GM12878 (cell line): ENCODE data around the gene ARHGAP26. TPM values are rescaled to one million over a fixed set of nuclear protein-coding genes. Genes with fewer than 3 reads are reported as not detected.
"Not testable (repeated sequence)": the region's sequence is repeated elsewhere in the genome, so short reads cannot be mapped to it uniquely, and the experiment has no call there.

ENCODE experiments used
- ATAC-seq: fragments of 200-7000 bp; cut with Tn5 transposase; 3 replicates; pipeline ENCODE4 v1.9.1; 2020; ENCODE audit warnings: mild to moderate bottlenecking, moderate library complexity
- BruUV-seq: library from RNA; stranded (reverse); fragments of 400-500 nt; replicated peaks from 2 replicates; lab custom pipeline; 2021; lab: Mats Ljungman, UMichigan
- CTCF ChIA-PET: fragments of 300-600 bp; sonication (Branson Sonifier 250); formaldehyde crosslinking; extraction: SDS; loops from one replicate; lab custom pipeline; 2021; ENCODE audit warnings: inconsistent platforms; lab: Yijun Ruan, JAX
- POLR2A ChIA-PET: fragments of 350-600 bp; formaldehyde crosslinking; extraction: SDS; loops from one replicate; lab custom pipeline; 2021; ENCODE audit warnings: inconsistent platforms; lab: Charles Lee
- RAD21 ChIA-PET: fragments of 300-600 bp; sonication (Branson Sonifier 250); formaldehyde crosslinking; loops from one replicate; lab custom pipeline; 2023; ENCODE audit warnings: antibody characterized with exemption; ENCODE audit not compliant: unreplicated experiment; lab: Charles Lee
- SMC1A ChIA-PET: fragments of 300-600 bp; sonication (Branson Sonifier 250); formaldehyde crosslinking; loops from one replicate; lab custom pipeline; 2023; ENCODE audit not compliant: unreplicated experiment, uncharacterized antibody; lab: Charles Lee
- DNase-seq: peaks from one replicate; pipeline ENCODE4 v3.0.0-alpha.2; 2011; ENCODE audit warnings: low read depth, low spot score
- FAIRE-seq: peaks from 3 replicates; lab custom pipeline; 2011; peaks lifted over from hg19 to GRCh38; lab: Jason Lieb, UNC
- H2AFZ ChIP-seq: 2 replicates; pipeline ENCODE4 v1.6.0; 2011; ENCODE audit warnings: low read depth, low read length, control low read depth; ENCODE audit not compliant: control insufficient read depth
- H3K27ac ChIP-seq: 2 replicates; pipeline ENCODE4 v1.5.1; 2011; ENCODE audit warnings: control low read depth; ENCODE audit not compliant: control insufficient read depth, insufficient read depth
- H3K27me3 ChIP-seq, 2 experiments: replicated peaks in 1 of 2; 2 replicates each; pipeline versions ENCODE4 v1.6.0 to v1.6.1; 2011; ENCODE audit warnings: low read length in 1 of 2; ENCODE audit not compliant: control insufficient read depth in 2 of 2, insufficient read depth in 2 of 2
- H3K36me3 ChIP-seq, 2 experiments: 2 replicates each; pipeline ENCODE4 v1.5.1; 2011; ENCODE audit warnings: low read length in 1 of 2; ENCODE audit not compliant: control insufficient read depth in 2 of 2, insufficient read depth in 2 of 2
- H3K4me1 ChIP-seq: 2 replicates; pipeline ENCODE4 v1.6.1; 2011; ENCODE audit warnings: mild to moderate bottlenecking, low read length, moderate library complexity, mixed read lengths; ENCODE audit not compliant: control insufficient read depth, insufficient read depth
- H3K4me2 ChIP-seq: 2 replicates; pipeline ENCODE4 v1.6.0; 2011; ENCODE audit warnings: control low read depth; ENCODE audit not compliant: control insufficient read depth, insufficient read depth
- H3K4me3 ChIP-seq: fragments of 200-600 bp; sonication (generic); 2 replicates; pipeline ENCODE4 v1.5.1; 2016
- H3K79me2 ChIP-seq: 2 replicates; pipeline ENCODE4 v1.6.0; 2011; ENCODE audit warnings: low read length; ENCODE audit not compliant: control insufficient read depth, insufficient read depth
- H3K9ac ChIP-seq: 2 replicates; pipeline ENCODE4 v1.8.0; 2011; ENCODE audit warnings: low read length, control low read depth, mixed read lengths; ENCODE audit not compliant: control insufficient read depth, insufficient read depth
- H3K9me3 ChIP-seq: replicated peaks from 3 replicates; pipeline ENCODE4 v1.5.1; 2011; ENCODE audit warnings: mild to moderate bottlenecking, low read length; ENCODE audit not compliant: control insufficient read depth, insufficient read depth
- H4K20me1 ChIP-seq: 2 replicates; pipeline ENCODE4 v1.6.0; 2011; ENCODE audit not compliant: control insufficient read depth, insufficient read depth
- BMI1 ChIP-seq: fragments of 450-650 bp; IDR thresholded peaks from 2 replicates; pipeline ENCODE4 v1.6.1; 2016; ENCODE audit warnings: mild to moderate bottlenecking, moderate library complexity, borderline replicate concordance
- IKZF2 ChIP-seq, 2 experiments: fragments of 450-650 bp; IDR thresholded peaks; 2 replicates each; pipeline ENCODE4 v1.6.1; 2017; ENCODE audit warnings: mild to moderate bottlenecking in 2 of 2, moderate library complexity in 2 of 2
- JUNB ChIP-seq: IDR thresholded peaks from 2 replicates; pipeline ENCODE4 v1.6.1; 2016; ENCODE audit warnings: antibody characterized with exemption, mild to moderate bottlenecking
- MYC ChIP-seq: IDR thresholded peaks from 2 replicates; pipeline ENCODE4 v1.6.1; 2011; ENCODE audit warnings: mild to moderate bottlenecking, low read length, moderate library complexity, inconsistent platforms; ENCODE audit not compliant: insufficient read depth, insufficient replicate concordance, insufficient read length, severe bottlenecking
- POU2F2 ChIP-seq: IDR thresholded peaks from 3 replicates; pipeline ENCODE4 v1.6.1; 2011; ENCODE audit warnings: low read depth, mild to moderate bottlenecking, low read length, borderline replicate concordance
- RB1 ChIP-seq: fragments of 450-650 bp; formaldehyde crosslinking; IDR thresholded peaks from 2 replicates; pipeline ENCODE4 v1.6.1; 2017; ENCODE audit warnings: mild to moderate bottlenecking, borderline replicate concordance
- RUNX3 ChIP-seq: IDR thresholded peaks from 2 replicates; pipeline ENCODE4 v1.6.1; 2012; ENCODE audit warnings: low read length, inconsistent platforms
- SIX5 ChIP-seq: IDR thresholded peaks from 2 replicates; pipeline ENCODE4 v1.6.1; 2011; ENCODE audit warnings: mild to moderate bottlenecking, low read depth, low read length, moderate library complexity; ENCODE audit not compliant: severe bottlenecking
- SMARCA5 ChIP-seq: fragments of 450-650 bp; IDR thresholded peaks from 2 replicates; pipeline ENCODE4 v1.6.1; 2017; ENCODE audit warnings: mild to moderate bottlenecking
- SPI1 ChIP-seq: IDR thresholded peaks from 2 replicates; pipeline ENCODE4 v1.6.1; 2011; ENCODE audit warnings: low read depth, mild to moderate bottlenecking, low read length, moderate library complexity, borderline replicate concordance; ENCODE audit not compliant: insufficient read depth
- STAT3 ChIP-seq: IDR thresholded peaks from 2 replicates; pipeline ENCODE4 v1.6.1; 2011; ENCODE audit warnings: low read depth, low read length, improper control_type of control experiment
- TAF1 ChIP-seq: IDR thresholded peaks from 2 replicates; pipeline ENCODE4 v1.6.1; 2011; ENCODE audit warnings: mild to moderate bottlenecking, low read depth, low read length, borderline replicate concordance
- YY1 ChIP-seq: IDR thresholded peaks from 2 replicates; pipeline ENCODE4 v1.6.1; 2011; ENCODE audit warnings: low read depth, mild to moderate bottlenecking, low read length
- ZNF207 ChIP-seq: fragments of 450-650 bp; IDR thresholded peaks from 2 replicates; pipeline ENCODE4 v1.6.1; 2014; ENCODE audit warnings: antibody characterized with exemption, mild to moderate bottlenecking, borderline replicate concordance
- whole genome bisulfite sequencing: methylation state at CpG from one replicate; pipeline ENCODE4 v1.1.6; 2016; ENCODE audit warnings: low lambda C conversion rate; ENCODE audit not compliant: insufficient replicate concordance, insufficient coverage; ENCODE audit errors: missing lambda C conversion rate; 5-methylcytosine and 5-hydroxymethylcytosine counted together
- in situ Hi-C: fragments of 300-500 bp; cut with MboI; formaldehyde crosslinking; loops from 9 replicates; pipeline ENCODE4 v1.14.3; 2018; ENCODE audit warnings: mixed read lengths
- intact Hi-C: fragments of 100-400 bp; cut with micrococcal nuclease; formaldehyde crosslinking; loops from one replicate; pipeline ENCODE4 v1.14.2; 2022; ENCODE audit not compliant: unreplicated experiment
- polyA plus RNA-seq, 11 experiments: library from polyadenylated mRNA; depleted of rRNA in 4 of 11; unstranded in 6 of 11; stranded (reverse) in 5 of 11; fragments of >200 nt; fragmentation: Nextera tagmentation in 4 of 11; fragmentation: Illumina TruSeq in 1 of 11; extraction: Ambion mirVana in 4 of 11; extraction: Trizol in 1 of 11; gene quantifications; 1 replicate in 1 of 11; 2 replicates in 10 of 11; pipeline versions ENCODE4 v1.2.1 to v1.2.3, GENCODE V29; 2011 to 2016; ENCODE audit warnings: inconsistent platforms in 2 of 11, missing spikeins in 2 of 11, low read depth in 1 of 11
- total RNA-seq, 4 experiments: library from RNA; depleted of rRNA in 3 of 4; stranded (reverse); fragments of >200 nt in 3 of 4; fragmentation: Illumina TruSeq in 1 of 4; extraction: Trizol in 1 of 4; gene quantifications; 2 replicates each; pipeline versions ENCODE4 v1.2.1 to v1.2.3, GENCODE V29; 2013 to 2021
- TF ChIP-seq, protein P1 (sequence below): IDR thresholded peaks from 2 replicates; pipeline ENCODE4 v1.6.1; 2011; ENCODE audit warnings: low read depth, mild to moderate bottlenecking, low read length, moderate library complexity, borderline replicate concordance; ENCODE audit errors: extremely low read depth

Gene ARHGAP26
- total and polyA plus RNA-seq, 10 of the 15 experiments (the other 5 are each of a cell fraction or from before 2014, with no cell fraction given), result 9.4 to 41.5 (median 19.3) TPM

DNA sequence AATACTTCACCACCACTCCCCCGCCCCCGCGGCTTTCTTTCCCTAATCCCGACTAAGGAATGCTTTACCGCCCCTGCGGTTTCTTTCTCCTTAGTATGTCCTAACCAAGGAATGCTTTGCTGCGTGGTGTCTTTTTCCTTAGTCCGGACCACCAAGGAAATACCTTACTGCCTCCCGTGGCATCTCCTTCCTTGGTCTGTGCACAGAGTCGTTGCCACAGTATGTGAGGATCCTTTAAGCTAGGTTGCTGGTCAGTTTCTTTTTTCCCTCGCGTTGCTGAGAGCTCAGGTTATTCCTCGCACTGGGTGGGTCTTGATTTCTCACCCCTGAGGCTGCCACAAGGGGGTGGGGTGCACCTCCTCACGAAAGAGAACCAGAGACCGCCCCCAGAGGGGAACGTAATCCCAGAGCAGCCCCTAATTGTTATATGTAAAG, 323.9 kb downstream of the ARHGAP26 start (continued):
- no peak for TF ChIP-seq RB1
- TF ChIP-seq SMARCA5, result no peak
- TF ChIP-seq BMI1, result no peak
- peak in 1 of 2 experiments; percentile 53; a peak in 1 of 4 replicates for TF ChIP-seq IKZF2 (IDR thresholded peaks at IDR 0.05)
- TF ChIP-seq, protein P1, sequence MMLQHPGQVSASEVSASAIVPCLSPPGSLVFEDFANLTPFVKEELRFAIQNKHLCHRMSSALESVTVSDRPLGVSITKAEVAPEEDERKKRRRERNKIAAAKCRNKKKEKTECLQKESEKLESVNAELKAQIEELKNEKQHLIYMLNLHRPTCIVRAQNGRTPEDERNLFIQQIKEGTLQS, result no peak
- no peak for TF ChIP-seq TAF1
- no peak for TF ChIP-seq MYC
- TF ChIP-seq POU2F2, result no peak
- TF ChIP-seq ZNF207, result no peak
- TF ChIP-seq SPI1, result no peak
- TF ChIP-seq STAT3, result no peak
- no peak for TF ChIP-seq SIX5
- TF ChIP-seq YY1, result 0 out of 2 replicates have a peak, but pooled peaks have one; percentile 5
- peak; percentile 9; the same call in 1 of the 2 replicates for TF ChIP-seq RUNX3

DNA sequence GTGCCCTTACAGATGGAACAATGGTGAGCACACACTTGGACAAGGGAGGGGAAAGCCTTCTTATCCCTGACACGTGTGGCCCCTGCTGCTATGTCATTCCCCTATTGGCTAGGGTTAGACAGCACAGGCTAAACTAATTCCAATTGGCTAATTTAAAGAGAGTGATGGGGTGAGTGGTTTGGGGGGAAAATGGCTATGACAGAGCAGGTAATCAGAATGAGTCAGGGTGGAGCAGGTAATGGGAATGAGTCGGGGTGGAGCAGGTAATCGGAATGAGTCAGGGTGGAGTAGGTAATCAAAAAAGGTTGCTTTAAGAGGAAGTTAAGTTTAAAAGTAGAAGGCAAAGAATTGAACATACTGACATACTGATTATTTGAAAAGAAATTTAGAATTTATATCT, 324.4 kb downstream of the ARHGAP26 start:
- H4K20me1 ChIP-seq, BruUV-seq, FAIRE-seq, in situ Hi-C loops, H3K27me3 ChIP-seq, H3K9me3 ChIP-seq, intact Hi-C loops, H3K4me2 ChIP-seq, H3K9ac ChIP-seq, H3K27ac ChIP-seq, H3K79me2 ChIP-seq, H3K4me1 ChIP-seq, H2AFZ ChIP-seq, DNase-seq, H3K36me3 ChIP-seq, POLR2A ChIA-PET: not testable (repeated sequence)
- WGBS, result 64% methylated on average over 3 of the region's 3 CpGs
- RAD21 ChIA-PET, result interaction anchor here (1.1 to 2.3 kb wide), 3 partner anchors 37 to 92 kb away, joined by 3 to 15 read pairs (median 8); no protein-coding TSS in a partner anchor
- peak; percentile 36 for ATAC-seq
- SMC1A ChIA-PET, result interaction anchor here (1.1 to 1.8 kb wide), 6 partner anchors 11 to 191 kb away, joined by 3 to 7 read pairs (median 4); no protein-coding TSS in a partner anchor
- 0 out of 2 replicates have a peak overlapping the region, but pooled peaks have one; percentile 54 for H3K4me3 ChIP-seq
- peak; percentile 13; the same call in 1 of the 2 replicates for TF ChIP-seq JUNB
- CTCF ChIA-PET, result interaction anchor here (0.9 to 1.5 kb wide), 4 partner anchors 17 to 85 kb away, joined by 3 read pairs; no protein-coding TSS in a partner anchor
